Limb (tissue), 2 donors: ENCODE results near the gene SMC5.
"Not testable (repeated sequence)": the region's sequence is repeated elsewhere in the genome, so short reads cannot be mapped to it uniquely, and the experiment has no call there.

Experiments
- DNase-seq, 2 donors: peaks; one replicate each; pipeline ENCODE4 v3.0.0-alpha.2; 2016; ENCODE audit errors: extremely low spot score in 2 of 2

The SMC5 gene

DNA sequence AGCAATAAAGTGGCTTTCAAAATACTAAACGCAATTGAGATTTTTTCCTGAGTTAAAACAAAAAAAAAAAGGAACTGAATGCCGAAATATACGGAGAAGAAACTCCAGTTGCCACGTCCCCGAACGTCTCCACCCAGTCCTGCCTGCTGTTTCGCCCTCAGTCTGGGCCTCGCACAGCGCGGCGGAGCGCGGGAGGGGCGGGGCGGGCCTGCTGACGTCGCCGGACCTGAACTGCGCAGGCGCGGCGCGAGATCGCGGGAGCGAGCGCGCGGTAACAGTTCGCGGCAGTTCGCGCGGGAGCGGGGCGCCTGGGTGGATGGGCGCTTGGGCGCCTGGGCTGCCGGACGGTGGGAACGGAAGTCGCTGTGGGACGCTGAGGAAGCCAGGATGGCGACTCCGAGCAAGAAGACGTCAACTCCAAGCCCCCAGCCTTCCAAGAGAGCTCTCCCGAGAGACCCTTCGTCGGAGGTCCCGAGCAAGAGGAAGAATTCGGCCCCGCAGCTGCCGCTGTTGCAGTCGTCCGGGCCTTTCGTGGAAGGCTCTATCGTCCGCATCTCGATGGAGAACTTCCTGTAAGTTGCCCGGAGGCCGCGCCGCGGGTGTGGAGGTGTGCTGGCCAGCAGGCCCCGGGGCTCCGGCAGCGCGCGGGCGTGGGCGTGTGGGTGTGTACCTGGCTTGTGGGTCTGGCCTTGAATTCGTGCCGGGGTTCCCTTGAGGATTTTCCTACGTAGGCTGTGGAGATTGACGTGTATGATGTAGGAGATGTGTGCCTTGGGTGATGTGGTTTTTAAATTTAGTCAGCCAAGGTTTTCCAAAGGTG is at the start of gene SMC5:
Gene SMC5, plus strand, starts transcription at position 287 of the 820 bp plus-strand sequence. Its CDS starts 101 bp downstream, at position 388.
- DNase-seq = peak; percentile 91 to 96

DNA sequence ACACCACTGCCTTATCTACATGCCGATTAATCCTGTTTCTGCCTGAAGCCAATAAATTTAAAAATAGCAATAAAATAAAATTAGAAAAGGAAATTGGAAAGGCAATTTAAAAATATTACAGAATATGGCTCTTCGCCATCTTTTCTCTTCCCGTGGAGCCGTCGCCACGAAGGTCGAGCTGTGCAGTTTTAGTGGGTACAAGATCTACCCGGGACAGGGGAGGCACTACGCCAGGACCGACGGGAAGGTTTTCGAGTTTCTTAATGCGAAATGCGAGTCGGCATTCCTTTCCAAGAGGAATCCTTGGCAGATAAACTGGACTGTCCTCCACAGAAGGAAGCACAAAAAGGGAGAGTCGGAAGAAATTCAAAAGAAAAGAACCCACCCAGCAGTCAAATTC is 41.7 kb upstream of the SMC5 start:
- no peak for DNase-seq

DNA sequence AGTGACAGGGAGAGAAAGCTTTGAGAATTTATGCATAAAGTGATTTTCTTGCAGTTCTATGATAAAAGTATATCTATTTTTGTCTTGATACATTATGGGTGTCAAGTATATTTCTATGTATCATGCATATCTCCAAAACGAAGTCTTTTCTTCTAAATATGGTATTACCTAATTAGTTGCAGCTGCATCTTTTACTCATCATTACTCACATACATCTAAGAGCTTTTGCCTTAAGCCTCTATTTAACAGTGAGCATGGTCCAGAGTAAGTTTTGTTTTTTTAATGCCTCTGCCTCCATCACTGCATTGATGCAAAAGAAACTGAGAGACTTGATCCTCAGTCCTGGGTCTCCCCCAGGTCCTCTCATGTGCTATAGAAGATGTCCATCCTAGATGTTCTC is 40.0 kb upstream of the SMC5 start:
- DNase-seq = no peak

DNA sequence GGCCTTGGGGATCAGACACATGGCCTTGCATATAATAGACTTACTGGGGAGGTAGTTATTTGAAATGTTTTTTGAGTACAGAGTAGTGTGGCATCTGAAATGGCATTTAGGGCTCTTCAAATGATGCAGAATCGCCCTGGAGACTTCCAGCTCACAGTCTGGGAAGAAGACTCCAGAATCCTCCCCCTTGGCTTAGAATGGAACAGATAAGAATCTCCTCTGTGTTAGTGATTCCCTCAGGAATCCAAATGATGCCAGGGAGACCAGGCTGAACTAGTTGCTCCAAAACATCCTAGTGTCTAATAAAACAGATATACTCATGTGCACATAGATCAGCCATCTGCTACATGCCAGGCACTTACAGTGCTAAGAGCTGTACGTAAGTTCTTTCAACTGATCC is 38.6 kb upstream of the SMC5 start:
- no peak for DNase-seq

DNA sequence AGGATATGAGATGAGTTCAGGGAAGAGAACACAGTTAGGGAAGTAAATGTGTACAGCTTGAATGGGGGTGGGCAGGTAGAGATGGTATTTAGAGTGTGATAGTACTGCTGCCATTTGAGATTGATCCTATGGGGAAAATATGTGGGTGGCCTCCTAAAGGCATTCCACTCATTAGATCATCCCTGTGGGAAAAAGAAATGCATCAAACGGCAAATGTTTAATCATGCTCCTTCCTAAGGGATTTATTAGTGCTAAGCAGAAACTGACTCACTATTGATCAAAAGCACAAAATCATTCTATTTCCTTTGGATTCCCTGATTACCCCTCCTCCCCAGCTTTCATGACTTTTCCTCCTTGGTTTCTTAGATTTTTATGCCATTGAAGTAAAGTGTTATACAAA is 36.4 kb upstream of the SMC5 start:
- no peak for DNase-seq

DNA sequence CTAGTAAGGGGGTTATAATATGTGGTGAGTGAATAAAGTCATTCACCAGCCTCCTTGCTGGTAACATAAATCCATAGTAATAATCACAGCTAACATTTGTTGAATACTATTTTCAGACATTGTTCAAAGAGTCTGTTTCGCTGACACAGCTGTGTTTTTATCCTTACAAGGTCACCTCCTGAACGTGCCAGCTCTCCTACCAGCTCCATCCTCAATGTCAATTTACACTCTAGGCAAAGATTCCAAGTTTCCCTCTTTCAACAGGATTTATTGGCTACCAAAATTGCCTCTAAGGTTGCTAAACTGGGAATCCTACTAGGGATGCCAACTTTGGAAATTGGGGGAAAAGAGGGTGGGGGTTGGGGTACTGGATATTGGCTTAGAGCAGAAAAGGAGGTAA is 30.7 kb upstream of the SMC5 start:
- DNase-seq = peak in 1 of 2 donors; percentile 12

DNA sequence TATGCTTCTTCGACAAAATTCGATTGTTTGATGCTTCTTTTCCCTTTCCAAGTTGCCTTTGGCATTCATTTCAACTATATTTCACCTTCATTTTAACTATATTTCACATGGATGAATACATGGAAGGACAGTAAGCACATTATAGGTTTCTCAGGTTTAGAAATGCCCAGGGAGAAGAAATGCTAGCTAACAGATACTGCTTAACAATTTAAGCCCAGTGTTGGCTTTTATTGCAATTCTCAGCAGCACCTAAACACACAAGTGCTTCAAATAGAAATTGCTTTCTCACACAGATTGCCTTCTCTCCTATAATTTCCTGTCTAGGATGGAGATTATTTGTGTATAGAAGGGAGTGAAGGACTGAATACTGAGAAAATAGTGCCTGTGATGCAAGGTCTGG is 30.2 kb upstream of the SMC5 start:
- DNase-seq = no peak

DNA sequence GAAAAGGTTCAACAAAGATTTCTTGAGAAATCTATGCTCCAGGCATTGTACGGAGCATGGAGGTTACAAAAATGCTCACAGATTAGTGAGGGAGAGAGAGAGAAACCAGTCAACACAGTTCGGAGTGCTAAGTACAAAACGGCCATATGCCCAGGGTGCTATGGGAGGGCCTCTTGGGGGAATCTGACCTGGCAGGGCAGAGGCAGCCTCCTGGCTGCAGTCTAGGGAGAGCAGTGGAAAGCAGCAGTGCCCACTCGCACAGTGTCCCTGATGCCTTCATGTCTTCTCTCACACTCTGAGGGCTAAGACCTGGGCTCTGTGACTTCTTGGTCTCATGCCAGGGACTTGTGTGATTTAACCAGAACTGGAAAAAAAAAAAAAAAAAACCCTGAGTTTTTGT is 29.8 kb upstream of the SMC5 start:
- DNase-seq = no peak

DNA sequence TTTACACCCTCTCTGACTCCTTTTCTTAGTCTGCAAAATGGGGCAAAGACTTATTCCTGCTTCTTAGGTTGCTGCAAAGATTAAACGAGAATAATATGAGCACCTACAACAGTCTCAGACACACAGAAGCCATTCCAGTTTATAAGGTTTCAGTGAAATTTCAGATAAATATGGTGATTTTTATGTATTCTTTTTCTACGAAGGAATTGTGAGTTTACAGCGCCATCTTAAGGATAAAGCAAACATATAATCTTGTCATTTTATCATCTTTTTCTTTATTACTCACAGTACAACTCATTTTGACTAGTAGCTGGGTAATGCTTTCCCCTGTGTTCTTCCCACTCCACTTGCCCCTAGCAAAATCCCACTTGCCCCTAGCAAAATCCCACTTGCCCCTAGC is 29.2 kb upstream of the SMC5 start:
- peak in 1 of 2 donors; percentile 31 for DNase-seq

DNA sequence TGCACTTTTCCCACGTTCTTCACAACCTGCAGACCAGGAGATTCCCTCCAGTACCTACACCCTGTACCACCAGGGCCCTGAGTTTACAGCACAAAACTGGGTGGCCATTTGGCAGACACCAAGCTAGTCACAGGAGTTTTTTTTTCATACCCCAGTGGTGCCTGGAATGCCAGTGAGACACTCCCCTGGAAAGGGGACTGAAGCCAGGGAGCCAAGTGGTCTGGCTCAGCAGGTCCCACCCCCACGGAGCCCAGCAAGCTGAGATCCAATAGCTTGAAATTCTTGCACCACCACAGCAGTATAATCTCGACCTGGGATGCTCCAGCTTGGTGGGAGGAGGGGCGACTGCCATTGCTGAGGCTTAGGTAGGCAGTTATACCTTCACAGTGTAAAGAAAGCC is 26.3 kb upstream of the SMC5 start:
- no peak for DNase-seq

DNA sequence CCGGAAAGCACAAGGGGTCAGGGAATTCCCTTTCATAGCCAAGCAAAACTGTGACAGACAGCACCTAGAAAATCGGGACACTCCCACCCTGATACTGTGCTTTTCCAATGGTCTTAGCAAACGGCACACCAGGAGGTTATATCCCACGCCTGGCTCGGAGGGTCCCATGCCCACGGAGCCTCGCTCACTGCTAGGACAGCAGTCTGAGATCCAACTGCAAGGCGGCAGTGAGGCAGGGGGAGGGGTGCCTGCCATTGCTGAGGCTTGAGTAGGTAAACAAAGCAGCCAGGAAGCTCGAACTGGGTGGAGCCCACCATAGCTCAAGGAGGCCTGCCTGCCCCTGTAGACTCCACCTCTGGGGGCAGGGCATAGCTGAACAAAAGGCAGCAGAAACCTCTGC is 24.6 kb upstream of the SMC5 start:
- DNase-seq = not testable (repeated sequence)

DNA sequence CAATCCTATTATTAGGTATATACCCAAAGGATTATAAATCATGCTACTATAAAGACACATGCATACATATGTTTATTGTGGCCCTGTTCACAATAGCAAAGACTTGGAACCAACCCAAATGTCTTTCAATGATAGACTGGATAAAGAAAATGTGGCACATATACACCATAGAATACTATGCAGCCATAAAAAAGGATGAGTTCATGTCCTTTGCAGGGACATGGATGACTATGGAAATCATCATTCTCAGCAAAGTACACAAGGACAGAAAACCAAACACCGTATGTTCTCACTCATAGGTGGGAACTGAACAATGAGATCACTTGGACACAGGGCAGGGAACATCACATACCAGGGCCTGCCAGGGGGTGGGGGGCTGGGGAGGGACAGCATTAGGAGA is 12.8 kb upstream of the SMC5 start:
- DNase-seq = not testable (repeated sequence)

DNA sequence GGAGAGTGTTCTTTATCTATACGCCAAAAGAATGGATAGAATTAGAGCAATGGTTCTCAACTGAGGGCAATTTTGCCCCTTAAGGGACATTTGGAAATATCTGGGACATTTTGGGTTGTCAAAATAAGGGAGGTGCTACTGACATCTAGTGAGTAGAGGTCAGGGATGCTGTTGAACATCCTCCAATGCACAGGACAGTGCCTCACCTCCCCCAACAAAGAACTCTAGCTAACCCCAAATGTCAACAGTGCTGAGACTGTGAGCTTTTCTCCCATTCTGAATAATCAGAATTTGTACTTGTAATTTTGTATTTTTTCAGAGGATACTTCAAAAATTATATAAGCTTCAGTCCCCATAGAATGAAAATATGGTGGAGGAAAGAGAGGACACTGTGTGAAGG is 8.6 kb upstream of the SMC5 start:
- DNase-seq = no peak

DNA sequence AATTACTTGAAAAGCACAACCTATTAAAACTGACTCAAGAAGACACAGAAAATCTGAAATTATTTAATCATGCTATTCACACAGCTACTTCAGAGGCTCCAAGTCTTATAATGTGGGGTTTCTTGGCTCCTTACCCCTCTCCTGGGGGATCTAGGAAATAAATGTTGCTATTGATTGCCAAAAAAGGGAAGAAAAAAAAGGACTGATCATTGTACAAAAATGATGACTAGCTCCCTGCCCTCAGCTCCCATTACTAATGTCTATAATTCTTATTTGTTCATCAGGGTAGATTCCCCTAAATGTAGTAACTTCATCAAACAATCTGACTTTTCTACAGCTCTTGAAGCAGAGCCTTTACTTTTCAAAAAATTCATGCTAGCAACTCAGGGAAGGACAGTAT is 3.3 kb upstream of the SMC5 start:
- peak in 1 of 2 donors; percentile 45 for DNase-seq

DNA sequence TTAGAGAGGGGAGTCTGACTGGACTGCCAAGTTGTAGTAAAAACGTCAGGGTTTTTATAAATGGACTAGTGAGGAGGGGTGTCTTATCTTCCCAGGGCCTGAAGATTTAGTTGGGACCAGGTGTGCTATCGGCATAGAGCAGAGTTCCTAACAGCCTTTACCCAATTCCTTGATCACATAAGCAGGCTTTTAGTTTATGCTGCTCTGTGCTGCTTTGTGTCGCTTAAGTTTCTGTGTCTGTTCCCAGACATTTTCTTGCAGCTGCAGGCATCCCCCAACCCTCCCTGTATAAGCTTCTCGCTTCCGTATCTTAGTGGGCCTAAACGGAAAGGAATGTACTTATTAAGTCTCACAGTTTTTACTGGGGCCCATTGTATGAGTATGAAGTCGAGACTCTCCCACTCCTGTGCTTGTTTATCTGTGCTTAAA is 2.6 kb upstream of the SMC5 start:
- DNase-seq = peak in 1 of 2 donors; percentile 66

DNA sequence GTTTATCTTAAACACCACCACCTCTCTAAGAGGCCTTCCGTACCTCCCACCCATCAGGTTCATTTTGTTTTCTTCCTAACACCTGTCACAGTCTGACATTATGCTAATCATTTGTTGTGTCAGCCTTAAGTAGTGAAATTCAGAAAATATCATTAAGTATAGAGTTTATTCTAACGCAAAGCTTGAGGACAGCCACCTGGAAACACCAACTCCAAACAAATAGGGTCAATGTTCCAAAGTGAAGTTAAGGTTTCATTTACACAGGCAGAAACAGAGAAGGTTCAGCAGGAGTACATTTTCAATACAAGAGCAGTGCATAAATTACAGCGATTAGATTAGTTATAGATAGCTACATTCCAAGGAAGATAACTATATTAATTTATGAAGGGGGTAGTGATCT is 1.3 kb upstream of the SMC5 start:
- DNase-seq = no peak

DNA sequence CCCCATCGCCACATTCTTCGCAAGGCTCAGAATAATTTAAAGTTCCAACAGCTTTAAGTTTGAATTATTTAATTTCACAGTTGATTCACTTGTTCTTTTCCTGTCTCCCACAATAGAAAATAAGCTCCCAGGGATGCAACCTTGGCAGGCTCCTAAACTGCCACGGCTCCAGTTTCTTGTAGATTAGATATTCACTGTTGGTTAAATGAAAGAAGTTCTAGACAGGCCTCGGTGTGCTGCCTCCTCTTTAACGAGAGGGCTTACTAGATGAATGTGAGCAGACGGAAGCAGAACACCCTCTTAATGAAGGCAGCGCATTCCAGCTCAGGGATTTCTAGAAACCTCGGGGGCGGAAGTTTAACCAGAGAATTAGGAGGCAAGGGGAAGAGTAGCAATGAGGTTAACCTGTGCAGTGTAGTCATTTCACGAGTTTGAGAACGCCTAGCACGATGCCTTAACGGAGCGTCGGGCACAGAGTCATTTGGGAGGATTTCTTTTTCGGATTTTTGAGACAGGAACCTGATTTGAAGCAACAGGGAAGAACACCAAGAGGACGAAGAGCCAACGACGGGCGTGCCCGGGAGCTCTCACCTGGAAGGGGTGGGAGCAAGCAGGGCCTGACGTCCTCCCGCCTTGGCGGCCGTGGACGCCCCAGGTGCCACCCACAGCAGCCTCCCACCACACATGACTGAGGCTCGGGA is 637 bp upstream of the SMC5 start:
- peak in 1 of 2 donors; percentile 66 for DNase-seq

DNA sequence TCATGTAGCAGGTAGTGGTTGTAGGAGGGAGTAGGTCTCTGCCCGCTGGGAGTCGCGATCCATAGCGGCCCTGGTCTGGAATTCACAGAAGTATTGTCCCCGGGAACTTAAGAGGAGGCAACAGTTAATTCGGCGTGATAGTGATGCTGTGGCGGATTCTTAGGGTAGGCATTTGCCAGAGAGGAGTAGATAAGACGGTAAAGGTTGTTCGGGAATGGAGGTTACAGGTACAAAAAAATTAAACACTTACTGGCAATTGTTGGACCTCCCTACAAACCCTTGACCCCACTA is 679 bp downstream of the SMC5 start:
- DNase-seq = no peak

DNA sequence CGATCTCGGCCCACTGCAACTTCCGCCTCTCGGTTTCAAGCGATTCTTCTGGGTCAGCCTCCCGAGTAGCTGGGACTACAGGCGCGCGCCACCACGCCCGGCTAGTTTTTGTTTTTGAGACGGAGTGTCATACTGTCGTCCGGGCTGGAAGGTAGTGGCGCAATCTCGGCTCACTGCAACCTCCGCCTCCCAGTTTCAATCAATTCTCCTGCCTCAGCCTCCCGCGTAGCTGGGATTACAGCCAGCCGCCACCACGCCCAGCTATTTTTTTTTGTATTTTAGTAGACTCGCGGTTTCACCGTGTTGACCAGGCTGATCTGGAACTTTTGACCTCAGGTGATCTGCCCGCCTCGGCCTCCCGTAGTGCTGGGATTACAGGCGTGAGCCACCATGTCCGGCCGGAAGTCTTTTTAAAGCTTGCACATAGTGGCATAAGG is 1.2 kb downstream of the SMC5 start:
- peak in 1 of 2 donors; percentile 36 for DNase-seq

DNA sequence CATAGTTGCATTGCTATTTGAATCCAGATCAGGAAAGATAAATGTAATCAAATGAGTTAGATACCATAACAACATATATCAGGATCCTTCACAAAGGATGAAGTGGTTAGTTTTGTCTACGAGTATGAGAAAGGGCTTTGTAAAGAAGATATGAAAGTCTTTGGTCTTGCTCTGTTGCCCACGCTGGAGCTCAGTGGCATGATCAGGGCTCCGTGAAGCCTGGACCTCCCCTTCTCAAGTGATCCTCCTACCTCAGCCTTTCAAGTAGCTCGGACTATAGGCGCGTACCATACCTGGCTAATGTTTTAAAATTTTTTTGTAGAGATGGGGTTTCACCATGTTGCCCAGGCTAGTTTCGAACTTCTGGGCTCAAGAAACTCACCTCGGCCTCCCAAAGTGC is 1.8 kb downstream of the SMC5 start:
- DNase-seq = no peak

DNA sequence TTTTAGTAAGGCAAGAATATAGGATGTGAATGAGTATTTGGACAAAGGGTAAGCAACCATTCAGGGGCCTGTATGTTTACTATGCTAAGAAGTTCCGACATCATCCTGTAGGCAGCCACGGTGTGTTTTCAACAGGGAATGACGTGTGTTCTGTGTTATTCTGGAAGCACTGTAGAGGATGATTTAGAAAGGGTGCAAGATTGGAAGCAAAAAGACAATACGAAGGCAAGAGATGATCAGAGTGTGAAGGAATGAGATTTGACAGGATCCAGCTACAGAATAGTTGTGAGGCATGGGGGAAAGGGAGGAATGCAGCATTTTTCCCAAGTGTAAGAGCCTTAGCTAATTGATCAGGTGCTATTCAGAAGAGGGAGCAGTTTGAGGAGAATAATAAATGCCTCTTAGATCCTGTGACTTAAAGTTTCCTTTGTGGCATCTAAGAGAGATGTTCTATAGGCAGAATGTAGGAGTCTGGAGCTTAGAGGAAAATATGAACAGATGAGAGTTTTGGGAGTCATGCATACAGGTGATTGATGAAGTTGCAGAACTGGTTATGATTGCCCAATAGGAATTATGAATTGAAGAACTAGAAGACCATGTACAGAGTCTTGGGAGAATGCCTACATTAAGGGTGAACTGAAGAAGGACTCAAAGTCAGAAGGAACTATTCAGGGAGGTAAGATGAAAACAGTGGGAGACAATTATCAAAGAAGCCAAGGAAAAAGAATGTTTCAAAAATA is 2.5 kb downstream of the SMC5 start:
- DNase-seq = no peak

DNA sequence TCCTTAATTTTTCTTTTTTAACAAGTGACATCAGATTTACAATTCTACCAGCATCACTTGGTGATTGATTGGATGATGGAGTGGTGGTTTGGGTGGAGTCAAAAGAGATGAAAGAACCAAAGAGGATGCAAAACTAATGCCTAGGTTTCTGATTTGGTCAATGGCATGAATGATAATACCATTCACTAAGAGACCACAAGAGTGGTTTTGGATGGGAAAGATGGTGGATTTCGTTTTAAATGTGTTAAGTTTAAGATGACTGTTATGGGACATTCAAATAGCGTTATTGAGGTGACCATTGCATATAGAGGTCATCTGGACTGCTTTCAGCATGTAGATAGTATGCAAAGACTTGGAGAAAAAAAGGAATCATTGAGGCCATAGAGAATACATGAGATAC is 3.6 kb downstream of the SMC5 start:
- no peak for DNase-seq
